Calu3 (cell line): ENCODE data around the gene LSM10. TPM values are rescaled to one million over a fixed set of nuclear protein-coding genes. Genes with fewer than 3 reads are reported as not detected.

Experiments
- BruUV-seq: library from RNA; stranded (reverse); fragments of 400-500 nt; replicated peaks from 2 replicates; lab custom pipeline; 2021; lab: Mats Ljungman, UMichigan
- CTCF ChIA-PET: fragments of 300-600 bp; sonication (Branson Sonifier 250); formaldehyde crosslinking; loops from one replicate; lab custom pipeline; 2022; ENCODE audit warnings: antibody characterized with exemption; lab: Charles Lee
- DNase-seq: peaks from one replicate; pipeline ENCODE4 v3.0.0; 2022
- H3K27ac Mint-ChIP-seq: one replicate; pipeline ENCODE4 v1.8.0; 2022; ENCODE audit warnings: mixed read lengths; ENCODE audit not compliant: unreplicated experiment
- H3K27me3 Mint-ChIP-seq: one replicate; pipeline ENCODE4 v1.8.0; 2022; ENCODE audit warnings: mixed read lengths; ENCODE audit not compliant: unreplicated experiment
- H3K36me3 Mint-ChIP-seq: one replicate; pipeline ENCODE4 v1.8.0; 2022; ENCODE audit warnings: mild to moderate bottlenecking, moderate library complexity, mixed read lengths; ENCODE audit not compliant: insufficient read depth, unreplicated experiment
- H3K4me1 Mint-ChIP-seq: one replicate; pipeline ENCODE4 v1.8.0; 2022; ENCODE audit warnings: mild to moderate bottlenecking, low read depth, mixed read lengths; ENCODE audit not compliant: unreplicated experiment
- H3K4me3 Mint-ChIP-seq: one replicate; pipeline ENCODE4 v1.8.0; 2022; ENCODE audit warnings: mild to moderate bottlenecking, low read depth, moderate library complexity, mixed read lengths; ENCODE audit not compliant: unreplicated experiment
- H3K9me3 Mint-ChIP-seq: one replicate; pipeline ENCODE4 v1.8.0; 2022; ENCODE audit warnings: low read depth, mixed read lengths; ENCODE audit not compliant: unreplicated experiment
- intact Hi-C: fragments of 100-400 bp; cut with micrococcal nuclease; formaldehyde crosslinking; loops from one replicate; pipeline ENCODE4 v1.10.0; 2022; ENCODE audit not compliant: unreplicated experiment
- total RNA-seq: library from RNA; stranded (reverse); gene quantifications from 2 replicates; pipeline ENCODE4 v1.2.3, GENCODE V29; 2022
- TF ChIP-seq, protein P1 (sequence below): fragments of 200-600 bp; IDR thresholded peaks from one replicate; pipeline ENCODE4 v1.8.0; 2022; ENCODE audit warnings: antibody characterized with exemption; ENCODE audit not compliant: unreplicated experiment

LSM10 gene
- total RNA-seq, 1 experiment from 2014 or later, result 35.2 TPM

DNA sequence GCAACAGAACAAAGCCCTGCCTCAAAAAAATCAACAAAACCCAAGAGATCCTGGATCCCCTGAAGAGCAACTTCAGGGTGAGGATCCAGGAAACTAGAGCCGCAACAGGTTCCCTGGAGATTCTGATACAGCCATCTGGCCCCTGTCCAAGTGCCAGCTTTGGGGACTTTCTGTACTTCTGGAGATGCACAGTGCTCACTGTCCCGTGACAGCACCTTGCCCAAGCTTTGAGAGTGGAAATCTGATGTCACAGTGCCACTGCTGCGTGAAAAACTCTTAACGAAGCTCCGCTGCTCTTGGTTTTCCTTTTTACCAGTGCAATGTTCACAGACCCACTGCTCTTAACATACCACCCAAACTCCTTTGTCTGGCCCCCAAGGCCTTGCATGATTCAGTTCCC, 38.3 kb downstream of the LSM10 start:
- H3K4me1 Mint-ChIP-seq, result peaks cover 15% of the 10 kb centered on the region
- peaks cover 57% of the 10 kb centered on the region for H3K36me3 Mint-ChIP-seq
- no TSS peak for BruUV-seq
- CTCF ChIA-PET, result no interaction called here
- no peak for DNase-seq
- H3K4me3 Mint-ChIP-seq, result no peak overlapping the region
- no peaks in the 10 kb centered on the region for H3K9me3 Mint-ChIP-seq
- intact Hi-C loops, result no loop called here
- no peak overlapping the region for H3K27ac Mint-ChIP-seq
- TF ChIP-seq, protein P1, sequence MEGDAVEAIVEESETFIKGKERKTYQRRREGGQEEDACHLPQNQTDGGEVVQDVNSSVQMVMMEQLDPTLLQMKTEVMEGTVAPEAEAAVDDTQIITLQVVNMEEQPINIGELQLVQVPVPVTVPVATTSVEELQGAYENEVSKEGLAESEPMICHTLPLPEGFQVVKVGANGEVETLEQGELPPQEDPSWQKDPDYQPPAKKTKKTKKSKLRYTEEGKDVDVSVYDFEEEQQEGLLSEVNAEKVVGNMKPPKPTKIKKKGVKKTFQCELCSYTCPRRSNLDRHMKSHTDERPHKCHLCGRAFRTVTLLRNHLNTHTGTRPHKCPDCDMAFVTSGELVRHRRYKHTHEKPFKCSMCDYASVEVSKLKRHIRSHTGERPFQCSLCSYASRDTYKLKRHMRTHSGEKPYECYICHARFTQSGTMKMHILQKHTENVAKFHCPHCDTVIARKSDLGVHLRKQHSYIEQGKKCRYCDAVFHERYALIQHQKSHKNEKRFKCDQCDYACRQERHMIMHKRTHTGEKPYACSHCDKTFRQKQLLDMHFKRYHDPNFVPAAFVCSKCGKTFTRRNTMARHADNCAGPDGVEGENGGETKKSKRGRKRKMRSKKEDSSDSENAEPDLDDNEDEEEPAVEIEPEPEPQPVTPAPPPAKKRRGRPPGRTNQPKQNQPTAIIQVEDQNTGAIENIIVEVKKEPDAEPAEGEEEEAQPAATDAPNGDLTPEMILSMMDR, result no peak
- no peaks in the 10 kb centered on the region for H3K27me3 Mint-ChIP-seq

DNA sequence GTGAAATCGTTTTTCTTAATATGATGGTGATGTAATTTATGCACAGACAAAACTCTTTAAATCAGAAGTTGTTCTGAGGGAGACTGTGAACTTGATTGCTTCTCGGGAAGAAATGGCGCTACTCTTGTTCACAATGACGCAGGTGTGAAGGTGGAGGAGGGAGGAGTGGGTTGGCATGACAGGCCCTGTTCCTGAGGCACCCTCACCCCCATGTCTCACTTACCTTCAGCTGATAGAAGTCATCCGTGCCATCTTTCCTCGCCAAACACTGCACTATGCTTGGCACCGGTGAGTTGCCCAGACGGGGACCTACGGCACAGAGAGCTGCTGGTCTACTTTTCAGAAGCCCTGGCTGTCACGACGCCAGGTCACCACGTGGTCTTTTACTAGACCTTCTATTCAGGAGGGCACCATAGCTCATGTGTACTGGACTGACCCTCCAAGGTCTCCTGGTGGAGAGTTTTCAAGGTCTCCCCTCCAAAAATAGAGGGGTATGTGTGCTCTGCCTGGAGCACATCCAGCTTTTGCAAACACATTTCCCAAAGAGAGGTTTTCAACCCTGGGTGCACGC, 39.1 kb downstream of the LSM10 start:
- Mint-ChIP-seq H3K36me3 (peaks cover 62% of the 10 kb centered on the region), H3K27me3 (no peaks in the 10 kb centered on the region), H3K27ac (no peak overlapping the region), H3K4me1 (peaks cover 15% of the 10 kb centered on the region), H3K9me3 (no peaks in the 10 kb centered on the region), H3K4me3 (no peak overlapping the region)
- DNase-seq, result no peak
- TF ChIP-seq, protein P1, result no peak
- no TSS peak for BruUV-seq
- CTCF ChIA-PET, result interaction anchor here (0.6 kb wide), 1 partner anchor 194 kb away, joined by 4 read pairs; no protein-coding TSS in a partner anchor
- intact Hi-C loops, result no loop called here

DNA sequence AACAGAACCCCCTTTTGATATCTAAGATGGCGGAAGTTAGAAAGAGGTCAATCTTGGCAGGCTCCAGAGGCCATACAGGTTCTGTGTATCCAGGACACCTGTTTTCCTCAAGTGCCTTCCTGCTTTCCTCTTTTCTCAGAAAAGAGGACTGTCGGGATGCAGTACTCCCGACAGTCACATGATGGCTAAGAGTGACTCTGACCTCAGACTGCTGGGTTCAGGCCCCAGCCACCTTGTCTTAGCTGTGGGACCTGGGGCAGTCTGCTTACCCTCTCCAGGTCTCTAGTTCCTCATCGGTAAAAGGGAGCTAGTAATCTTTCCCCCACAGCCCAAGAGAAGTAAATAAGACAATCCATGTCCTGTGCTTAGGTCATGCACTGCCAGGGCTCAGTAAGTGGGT, 41.9 kb downstream of the LSM10 start:
- peaks cover 74% of the 10 kb centered on the region for H3K36me3 Mint-ChIP-seq
- H3K27me3 Mint-ChIP-seq, result no peaks in the 10 kb centered on the region
- H3K4me1 Mint-ChIP-seq, result peaks cover 37% of the 10 kb centered on the region
- no peak overlapping the region for H3K27ac Mint-ChIP-seq
- DNase-seq, result no peak
- intact Hi-C loops, result no loop called here
- BruUV-seq, result no TSS peak
- CTCF ChIA-PET, result interaction anchor here (0.7 kb wide), 1 partner anchor 14 kb away, joined by 3 read pairs; no protein-coding TSS in a partner anchor
- TF ChIP-seq, protein P1, result no peak
- H3K4me3 Mint-ChIP-seq, result no peak overlapping the region
- H3K9me3 Mint-ChIP-seq, result no peaks in the 10 kb centered on the region

DNA sequence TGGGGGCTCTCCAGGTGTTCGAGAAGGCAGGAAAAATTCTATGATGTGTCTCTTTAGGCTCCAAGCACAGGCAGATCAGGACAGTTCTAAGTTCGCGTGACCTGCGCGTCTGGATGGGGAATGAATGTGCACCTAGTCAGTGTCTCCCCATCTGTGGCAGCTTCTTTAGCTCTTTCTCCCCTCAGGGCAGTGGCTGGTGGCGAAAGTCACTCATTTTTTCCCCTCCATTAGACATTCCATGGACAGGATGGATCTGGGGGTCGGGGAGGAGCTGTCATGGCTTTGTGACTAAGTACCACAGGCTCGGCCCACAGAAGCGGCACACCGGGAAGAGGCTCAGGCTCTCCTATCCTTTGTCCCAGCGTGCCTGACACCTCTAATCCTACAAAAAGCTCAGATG, 43.2 kb downstream of the LSM10 start:
- TF ChIP-seq, protein P1, result no peak
- BruUV-seq, result no TSS peak
- Mint-ChIP-seq H3K9me3 (no peaks in the 10 kb centered on the region), H3K27ac (no peak overlapping the region), H3K4me1 (peaks cover 38% of the 10 kb centered on the region), H3K36me3 (peaks cover 83% of the 10 kb centered on the region), H3K27me3 (no peaks in the 10 kb centered on the region), H3K4me3 (no peak overlapping the region)
- no peak for DNase-seq
- CTCF ChIA-PET, result no interaction called here
- intact Hi-C loops, result no loop called here
